HG03095 (cell line): ENCODE data around the gene CUTA.

ENCODE experiments used
- ATAC-seq: cut with Tn5 transposase; IDR thresholded peaks from one replicate; pipeline ENCODE4 v1.9.1; 2021; ENCODE audit warnings: moderate library complexity; ENCODE audit not compliant: unreplicated experiment

The CUTA gene

DNA sequence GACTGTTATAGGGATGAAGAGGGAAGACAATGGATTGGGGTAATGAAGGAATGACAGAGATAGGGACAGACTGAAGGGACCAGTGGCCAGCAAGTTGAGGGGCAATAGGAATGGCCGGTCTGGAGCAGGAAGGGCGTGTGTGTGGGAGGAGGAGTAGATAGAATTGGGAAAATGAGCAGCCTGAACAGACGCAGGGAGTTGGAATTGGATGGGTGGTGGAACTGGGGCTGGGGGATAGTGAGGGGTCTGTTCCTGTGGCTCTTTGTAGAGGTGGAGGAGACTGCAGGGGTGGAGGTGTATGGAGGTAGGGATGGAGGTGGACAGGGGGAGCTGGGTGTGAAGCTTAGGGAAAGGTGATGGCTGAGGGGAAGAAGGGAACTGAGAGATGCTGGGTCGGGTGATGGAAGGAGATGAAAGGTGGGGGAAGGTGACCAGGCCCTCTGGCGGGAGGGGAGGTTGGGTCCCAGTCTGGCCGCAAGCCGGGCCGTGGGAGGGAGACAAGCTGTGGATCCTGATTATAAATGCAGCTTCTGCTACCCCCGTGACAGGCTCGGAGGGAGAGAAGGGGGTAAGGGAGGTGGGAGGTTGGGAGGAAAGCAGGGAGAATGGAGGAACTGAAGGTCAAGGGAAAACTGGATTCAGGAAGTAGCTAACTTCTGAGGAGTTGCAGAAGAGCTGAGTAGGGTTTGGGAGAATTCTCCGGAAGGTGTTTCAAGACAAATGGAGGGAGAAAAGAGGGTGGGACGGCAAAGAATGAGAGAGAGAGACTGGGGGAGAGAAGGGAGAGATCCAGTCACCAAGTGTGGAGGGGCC is 7.2 kb upstream of the CUTA start:
- no peak for ATAC-seq

DNA sequence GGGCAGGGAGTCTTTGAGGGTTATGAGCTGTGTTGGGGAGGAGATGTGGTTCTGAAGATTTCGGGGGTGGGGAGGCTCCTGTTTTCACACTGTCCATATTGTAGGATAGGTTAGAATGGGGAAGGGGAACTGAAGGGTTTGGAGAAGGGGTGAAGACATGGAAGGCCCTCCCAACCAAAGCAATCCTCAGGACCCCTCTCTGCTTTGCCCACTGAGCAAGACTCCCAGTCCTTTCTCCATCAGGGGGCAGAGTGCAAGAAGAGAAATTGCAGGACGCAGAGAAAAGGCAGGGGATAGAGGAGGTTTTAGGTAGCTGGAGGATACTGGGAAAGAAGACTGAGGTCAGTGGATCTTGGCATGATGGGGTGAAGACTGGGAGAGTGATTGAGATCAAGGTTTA is 5.9 kb upstream of the CUTA start:
- ATAC-seq: no peak

DNA sequence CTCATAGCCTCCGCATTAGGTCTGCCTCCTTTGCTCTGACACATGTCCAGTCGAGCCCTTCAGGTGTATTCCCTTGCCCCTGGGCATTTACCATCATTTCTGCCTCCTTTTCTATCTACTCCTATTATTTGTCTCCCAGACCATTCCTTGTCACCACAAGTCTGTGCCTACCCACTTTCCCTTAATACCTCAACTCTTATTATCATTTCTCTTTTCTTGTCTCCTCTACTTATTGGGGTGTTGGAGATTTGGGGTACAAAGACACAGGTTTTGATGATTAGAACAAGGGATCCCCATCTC is 3.4 kb upstream of the CUTA start:
- no peak for ATAC-seq

DNA sequence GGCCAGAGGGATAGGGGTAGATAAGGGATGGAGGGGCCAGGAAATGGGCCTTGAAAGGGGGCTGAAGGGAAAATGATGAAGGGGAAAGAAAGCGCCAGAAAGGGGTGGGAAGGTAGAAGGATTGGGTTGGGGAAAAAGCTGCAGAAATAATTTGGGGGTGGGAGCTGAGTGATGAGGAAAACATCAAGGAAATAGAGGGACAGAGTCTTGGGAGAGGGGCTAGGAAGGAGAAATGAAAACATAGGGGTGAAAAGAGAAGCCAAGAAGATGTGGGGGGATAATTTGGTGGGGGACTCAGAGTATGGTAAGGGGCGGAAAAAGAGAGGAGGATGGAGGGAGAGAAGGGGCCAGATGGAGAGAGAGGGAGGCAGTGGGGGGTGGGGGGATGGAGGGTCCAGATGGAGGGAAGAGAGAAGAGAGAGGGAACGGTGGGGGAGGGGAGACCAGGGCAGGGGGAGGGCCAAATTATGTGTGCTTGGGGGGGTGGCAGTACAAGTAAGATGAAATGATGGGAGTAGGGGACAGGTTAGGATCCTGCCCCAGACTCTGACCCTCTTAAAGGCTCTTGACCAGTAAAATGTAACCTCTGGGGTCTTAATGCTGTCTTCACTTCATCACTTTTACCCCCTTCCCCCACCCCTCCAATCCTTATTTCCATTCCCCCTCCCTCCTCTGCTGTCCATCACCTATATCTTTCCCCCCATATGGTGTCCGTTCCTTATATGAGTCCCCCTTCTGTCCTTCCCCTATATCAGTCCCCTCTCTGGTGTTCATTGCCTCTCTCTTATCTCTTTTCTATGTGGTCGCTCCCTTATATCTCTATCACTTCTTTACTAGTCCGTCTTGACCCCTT is 2.8 kb upstream of the CUTA start:
- ATAC-seq: no peak

DNA sequence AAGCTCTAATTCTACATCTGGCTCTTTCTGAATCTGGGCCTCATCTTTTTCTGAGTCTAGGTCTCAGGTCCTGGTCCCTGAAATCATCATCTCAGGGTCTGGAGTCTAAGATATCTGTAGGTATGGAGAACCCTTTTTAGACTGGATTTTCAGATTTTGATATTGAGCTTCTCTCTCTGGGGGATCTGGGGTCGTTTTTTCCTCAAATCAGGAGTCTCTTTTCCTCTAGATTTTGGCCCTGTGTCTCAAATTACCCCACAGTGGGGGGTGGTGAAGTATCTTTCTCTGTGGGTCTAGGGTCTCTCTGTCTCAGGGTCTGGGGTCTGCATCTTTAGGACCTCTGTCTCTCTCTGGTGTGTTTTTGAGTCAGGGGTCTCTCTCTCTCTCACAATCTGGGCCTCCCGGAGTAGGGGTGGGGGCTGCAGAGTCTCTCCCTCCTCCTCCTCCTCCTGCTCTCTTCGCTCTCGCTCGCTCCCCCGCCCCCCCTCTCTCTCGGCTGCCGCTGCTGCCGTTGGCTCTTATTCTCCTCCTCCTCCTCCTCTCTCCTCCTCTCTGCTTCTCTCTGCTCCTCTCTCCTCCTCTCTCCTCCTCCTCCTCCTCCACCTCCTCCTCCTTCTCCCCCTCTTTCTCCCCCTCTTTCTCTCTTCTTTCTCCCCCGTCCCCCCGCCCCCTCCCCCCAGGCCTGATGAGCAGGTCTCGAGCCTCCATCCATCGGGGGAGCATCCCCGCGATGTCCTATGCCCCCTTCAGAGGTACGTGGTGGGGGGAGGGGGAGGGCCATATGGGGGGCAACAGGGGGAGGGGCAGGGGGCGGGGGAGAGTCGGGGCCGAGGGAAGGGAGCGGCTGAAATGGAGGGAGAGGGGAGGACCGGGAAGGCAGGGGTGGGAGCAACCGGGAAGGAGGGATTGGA is 1.9 kb upstream of the CUTA start, which contains the start of gene SYNGAP1:
Gene SYNGAP1, plus strand, starts transcription at position 486 of the 911 bp plus-strand sequence. Its CDS starts 200 bp downstream, at position 686.
- ATAC-seq: no peak

DNA sequence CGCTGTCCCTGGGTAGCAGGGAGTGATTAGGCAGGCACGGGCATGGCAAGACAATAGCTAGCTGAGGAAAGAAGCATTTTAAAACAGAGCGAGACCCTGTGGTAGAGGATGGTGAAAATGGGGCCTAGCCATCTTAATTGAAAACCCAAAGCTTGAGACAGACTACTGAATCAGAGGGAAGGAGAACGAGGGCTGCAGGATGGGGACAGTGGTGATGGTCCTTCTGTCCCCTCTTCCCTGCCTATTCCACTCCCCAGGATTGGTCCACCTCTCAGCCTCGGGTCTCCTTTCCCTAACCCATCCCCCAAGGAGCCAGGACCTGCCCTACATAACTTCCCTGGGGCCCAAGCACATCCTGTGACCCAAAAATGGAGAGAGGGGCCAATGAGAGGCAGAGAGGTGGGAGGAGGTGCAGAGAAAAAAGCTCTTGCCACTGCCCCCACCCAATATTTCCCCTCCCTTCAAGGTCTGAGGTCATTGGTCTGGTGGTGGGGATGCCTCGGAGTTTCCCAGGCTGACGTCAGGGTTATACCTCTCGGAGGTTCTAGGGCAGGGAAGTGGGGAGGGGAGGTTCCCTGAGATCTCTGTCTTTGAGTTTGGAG is 884 bp upstream of the CUTA start:
- ATAC-seq: no peak

DNA sequence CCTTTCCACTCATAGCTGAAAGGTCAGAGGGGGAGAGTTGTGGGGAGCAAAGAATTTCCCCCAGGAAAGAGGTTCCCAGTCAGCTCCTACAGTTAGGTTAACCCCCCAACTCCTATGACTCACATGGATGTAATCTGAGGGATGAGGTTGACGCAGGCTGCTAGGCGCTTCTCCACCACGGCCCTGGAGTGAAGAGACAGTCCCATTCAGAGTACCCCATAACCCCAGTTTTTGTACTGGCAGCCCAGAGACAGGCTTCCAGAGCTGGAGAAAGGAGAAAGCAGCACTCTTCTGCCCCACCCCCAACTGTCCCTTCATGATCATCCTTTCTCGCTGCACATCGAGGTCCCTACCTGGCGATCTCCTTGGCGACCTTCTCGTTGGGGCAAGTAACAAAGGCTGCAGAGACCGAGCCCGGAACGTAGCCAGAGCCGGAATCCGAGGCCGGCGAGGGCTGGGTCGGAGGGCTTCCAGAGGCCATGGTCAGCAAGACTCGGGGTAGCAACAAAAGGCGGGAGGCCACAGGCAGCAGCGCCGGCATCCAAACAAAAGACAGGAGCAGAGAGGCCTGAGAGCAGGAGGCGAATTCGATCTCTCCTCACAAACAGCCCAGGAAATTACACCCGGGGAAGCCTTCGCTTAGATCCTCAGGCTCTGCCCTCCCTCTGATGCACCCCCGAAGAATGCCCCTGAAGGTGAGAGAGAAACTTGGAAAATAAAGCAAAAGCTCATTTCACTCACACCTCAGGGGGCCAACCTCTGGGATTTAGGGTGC is 592 bp downstream of the CUTA start:
- no peak for ATAC-seq

DNA sequence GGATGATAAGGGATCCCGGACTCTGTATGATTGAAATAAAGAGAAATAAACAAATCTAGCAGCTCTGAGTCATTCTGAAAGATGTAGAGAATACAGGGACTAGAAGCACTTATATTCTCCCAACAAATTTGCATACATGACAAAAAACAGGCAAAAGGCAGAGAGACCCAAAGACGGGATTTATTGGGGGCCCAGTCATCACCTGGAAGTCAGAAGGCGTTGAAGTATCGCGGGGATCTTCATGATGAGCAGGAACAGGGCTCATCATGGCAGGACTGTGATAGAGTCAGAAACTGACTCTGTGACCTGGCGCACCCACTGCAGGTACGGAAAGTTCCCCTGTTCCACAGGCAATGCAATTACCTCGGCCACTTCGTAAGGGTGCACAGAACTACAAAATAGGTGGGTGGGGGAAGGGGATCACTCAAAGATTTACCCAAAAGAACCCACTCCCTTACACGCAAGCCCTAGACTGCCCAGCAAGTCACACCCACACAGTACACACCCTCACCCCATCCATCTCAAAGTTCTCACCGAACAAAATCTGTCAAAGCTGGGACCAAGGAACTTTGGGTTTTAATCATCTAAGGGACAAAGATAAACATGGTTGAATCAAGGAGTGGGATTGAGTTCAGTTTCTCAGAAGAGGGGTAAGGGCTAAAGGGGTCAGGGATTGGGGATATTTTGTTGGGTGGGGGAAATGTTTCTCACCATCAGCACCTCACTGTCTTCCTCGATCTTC is 1.4 kb downstream of the CUTA start:
- no peak for ATAC-seq

DNA sequence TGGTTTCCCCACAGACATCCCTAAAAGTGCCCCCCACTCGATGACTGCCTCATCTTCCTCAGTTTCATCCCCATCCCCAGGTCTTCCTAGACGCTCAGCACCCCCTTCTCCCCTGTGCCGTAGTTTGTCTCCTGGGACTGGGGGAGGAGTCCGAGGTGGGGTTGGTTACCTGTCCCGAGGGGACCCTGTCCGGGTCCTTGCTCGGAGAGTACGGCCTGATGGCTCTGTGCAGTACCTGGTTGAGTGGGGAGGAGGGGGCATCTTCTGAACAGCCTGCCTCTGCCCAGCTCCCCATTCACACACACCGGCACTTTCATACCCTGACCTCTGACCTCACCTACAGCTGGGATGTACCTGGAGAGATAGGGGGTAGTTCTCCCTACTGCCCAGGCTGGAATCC is 2.1 kb downstream of the CUTA start:
- ATAC-seq: no peak

DNA sequence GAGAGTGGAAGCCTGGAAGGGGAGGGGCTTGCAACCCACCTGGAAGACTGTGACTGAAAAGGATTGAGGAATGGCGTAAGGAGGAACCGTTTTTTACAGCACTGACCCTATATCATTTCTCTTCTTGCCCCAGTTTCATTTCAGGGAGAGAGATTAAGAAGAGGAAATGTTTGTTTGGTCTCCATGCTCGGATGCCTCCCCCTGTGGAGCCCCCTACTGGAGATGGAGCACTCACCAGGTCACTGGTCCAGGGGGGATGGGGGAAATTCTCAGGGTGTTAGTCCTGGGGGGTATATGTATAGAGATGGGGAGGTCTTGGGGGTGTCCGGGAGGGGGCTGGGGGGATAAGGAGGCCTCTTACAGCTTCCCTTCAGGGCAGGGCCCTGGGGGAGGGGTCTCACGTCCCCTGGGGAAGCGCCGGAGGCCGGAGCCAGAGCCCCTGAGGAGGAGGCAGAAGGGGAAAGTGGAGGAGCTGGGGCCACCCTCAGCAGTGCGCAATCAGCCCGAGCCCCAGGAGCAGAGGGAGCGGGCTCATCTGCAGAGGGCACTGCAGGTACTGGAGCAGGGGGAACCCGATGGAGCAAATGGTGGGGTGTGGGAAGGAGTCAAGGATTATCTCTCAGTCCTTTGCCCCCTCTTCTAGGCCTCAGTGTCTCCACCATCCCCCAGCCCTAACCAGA is 3.2 kb downstream of the CUTA start:
- no peak for ATAC-seq

DNA sequence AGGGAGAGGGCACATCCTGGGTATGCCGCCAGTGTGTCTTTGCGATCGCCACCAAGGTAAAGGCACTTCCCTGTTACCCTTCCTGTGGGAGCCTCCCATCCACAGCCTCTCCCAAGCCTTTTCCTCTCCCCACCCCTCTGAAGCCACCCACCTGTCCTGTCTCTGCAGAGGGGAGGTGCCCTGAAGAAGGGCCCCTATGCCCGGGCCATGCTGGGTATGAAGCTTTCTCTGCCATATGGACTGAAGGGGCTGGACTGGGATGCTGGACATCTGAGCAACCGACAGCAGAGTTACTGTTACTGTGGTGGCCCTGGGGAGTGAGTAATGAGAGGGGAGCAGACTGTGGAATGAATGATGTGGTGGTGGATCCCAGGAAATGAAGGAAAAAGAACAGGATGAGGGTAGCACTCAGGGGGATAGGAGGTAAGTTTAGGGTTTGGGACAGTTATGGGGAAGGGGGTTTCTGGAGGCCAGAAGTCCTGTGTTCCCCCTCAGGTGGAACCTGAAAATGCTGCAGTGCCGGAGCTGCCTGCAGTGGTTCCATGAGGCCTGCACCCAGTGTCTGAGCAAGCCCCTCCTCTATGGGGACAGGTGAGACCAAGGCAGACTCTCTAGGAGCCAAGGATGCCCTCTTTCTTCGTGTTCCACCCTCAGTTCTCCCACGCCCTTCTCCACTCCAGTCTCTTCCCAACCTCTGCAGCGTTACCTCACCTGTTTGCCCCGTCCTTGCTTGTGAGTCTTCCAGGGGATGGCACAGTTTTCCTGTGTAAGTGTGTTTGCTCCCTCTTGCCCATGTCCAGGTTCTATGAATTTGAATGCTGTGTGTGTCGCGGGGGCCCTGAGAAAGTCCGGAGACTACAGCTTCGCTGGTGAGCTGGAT is 4.4 kb downstream of the CUTA start:
- ATAC-seq: no peak

DNA sequence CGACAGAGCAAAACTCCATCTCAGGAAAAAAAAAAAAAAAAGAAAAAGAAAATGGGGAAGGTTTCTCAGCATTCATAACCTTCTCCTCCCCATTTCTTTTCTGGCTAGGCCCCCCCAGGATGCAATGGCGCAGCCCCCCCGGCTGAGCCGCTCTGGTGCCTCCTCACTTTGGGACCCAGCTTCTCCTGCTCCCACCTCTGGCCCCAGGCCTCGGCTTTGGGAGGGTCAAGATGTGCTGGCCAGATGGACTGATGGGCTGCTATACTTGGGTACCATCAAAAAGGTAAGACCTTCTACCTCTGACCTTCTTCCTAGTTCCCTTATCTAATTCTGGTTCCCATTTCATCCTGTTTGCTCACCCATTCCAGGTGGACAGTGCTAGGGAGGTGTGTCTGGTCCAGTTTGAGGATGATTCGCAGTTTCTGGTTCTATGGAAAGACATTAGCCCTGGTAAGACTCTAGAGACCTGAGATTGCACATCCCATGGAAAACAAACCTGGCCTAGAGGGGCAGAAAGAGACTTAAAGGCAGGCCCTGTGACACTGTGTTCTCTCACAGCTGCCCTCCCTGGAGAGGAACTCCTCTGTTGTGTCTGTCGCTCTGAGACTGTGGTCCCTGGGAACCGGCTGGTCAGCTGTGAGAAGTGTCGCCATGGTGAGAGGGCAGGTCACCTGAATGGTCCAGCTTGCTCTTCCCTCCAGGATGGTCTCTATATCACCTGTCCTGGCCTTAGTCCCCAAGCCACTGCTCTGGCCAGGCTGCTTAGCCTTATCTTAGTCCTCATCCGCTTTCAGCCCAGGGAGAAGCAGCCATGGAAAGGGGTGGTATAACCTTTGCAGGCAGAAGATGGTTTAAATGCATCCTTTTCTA is 5.5 kb downstream of the CUTA start:
- no peak for ATAC-seq

DNA sequence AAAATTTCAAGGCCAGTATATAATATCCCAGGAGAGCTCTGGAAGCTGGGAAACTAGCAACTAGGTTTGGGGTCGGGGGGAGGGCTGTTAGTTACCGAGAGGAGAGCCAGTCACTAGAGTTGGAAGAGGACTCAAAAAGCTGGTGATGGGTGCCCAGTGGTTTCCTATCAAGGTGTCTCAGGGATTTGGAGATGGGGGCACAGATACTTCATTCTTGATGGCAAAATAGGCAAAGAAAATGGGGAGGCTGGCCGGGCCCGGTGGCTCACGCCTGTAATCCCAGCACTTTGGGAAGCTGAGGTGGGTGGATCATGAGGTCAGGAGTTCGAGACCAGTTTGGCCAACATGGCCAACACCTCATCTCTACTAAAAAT is 6.3 kb downstream of the CUTA start:
- no peak for ATAC-seq

DNA sequence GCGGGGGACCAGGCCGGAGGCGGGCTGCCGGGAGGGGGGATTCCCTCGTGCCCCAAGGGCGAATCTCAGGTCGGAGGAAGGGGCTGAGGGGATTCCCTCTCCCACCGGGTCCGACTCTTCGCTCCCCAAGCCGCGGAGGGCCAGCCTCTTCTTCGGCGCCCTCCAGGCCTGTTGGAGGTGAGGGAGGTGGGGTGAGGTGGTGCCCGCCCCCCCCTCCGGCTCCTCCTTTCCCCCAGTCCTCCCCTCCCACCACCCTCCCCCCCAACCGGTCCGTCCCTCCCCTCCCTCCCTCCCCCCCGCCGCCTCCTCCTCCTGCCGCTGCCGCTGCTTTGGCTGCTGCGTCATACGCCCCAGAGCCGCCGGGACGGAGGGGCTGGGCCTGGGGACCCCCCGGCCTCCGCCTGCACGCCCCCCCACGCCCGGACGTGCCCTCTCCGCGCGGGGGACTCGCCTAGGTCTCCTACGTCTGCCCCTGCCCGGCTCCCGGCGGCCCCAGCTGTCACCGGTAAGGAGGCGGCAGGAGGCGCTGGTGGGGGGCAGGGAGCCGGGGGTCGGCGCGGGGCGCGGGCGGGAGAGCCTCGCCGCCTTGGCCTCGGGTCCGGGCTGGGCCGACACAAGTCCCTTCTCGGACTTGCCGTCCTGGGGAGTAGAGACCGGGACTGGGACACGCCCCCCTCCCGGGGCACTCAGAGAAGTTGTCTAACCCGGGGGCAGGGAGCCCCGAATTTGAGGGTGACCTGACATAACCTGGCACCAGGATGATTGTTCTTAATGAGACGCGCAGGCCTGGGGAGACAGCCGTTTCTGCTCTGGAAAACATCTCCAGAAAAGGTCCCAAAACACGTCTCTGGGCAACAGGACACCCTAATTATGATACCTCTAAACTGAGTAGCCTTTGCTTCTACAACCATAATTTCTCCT is 6.9 kb downstream of the CUTA start, which contains the start of gene PHF1:
Gene PHF1, plus strand, starts transcription at position 304 of the 921 bp plus-strand sequence. CDS start 1,250 bp downstream, outside the sequence.
- peak; percentile 8 for ATAC-seq

DNA sequence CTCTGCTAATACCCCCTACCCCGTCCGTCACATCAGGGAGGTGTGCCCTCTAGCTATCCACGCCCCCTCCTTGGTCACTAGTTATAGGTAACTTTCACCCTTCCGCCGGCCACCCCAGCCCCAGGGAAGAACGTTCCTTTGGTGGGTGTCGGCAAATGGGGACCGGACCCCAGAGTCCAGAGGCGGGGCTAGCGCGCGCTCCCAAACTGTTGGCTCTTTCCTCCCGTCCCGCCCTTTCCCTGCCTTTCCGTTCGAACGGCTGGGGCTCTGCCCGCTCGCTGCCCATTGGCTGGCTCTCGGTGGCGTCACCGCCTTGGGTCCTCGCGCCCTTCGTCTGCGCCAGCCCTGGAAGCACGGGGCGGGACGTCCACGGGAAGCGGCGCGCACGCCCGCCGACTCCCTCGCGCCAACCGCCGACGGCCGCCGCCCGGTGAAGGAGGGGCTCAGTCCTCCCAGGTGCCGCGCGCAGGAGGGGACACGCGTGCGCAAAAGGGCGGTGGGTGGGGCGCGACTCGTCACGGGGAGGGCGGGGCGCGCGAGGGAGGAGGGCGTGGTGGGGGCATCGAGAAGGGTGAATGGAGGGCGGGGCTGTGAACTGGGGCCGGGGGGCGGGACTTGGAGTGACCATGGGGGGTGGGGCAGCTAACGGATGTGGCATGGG is 7.7 kb downstream of the CUTA start:
- ATAC-seq: peak; percentile 77
